LHCN-M2 (cell line): ENCODE measurements around the gene FSIP2. TPM values are rescaled to one million over a fixed set of nuclear protein-coding genes. Genes with fewer than 3 reads are reported as not detected.
A peak's percentile ranks its signal among the peaks of the same experiment; 100 is the strongest.

Source experiments
- DNase-seq: peaks from one replicate; pipeline ENCODE4 v3.0.0-alpha.2; 2012; ENCODE audit warnings: low read depth
- polyA plus RNA-seq: library from polyadenylated mRNA; unstranded; fragments of >200 nt; gene quantifications from one replicate; pipeline ENCODE4 v1.2.1, GENCODE V29; 2012; ENCODE audit warnings: missing spikeins
- total RNA-seq: library from RNA; depleted of rRNA; stranded (reverse); fragments of >200 nt; gene quantifications from 2 replicates; pipeline ENCODE4 v1.2.3, GENCODE V29; 2014; rRNA removed

FSIP2 gene
- total RNA-seq = 0.13 and 0.17 TPM in 2 replicates
- 0.04 TPM for polyA plus RNA-seq

- peak; percentile 65 for DNase-seq
These were observed at the start of gene FSIP2 for GRCh38 chr2:185738679-185739472. Gene FSIP2, plus strand, starts transcription at chr2:185738804. Its CDS starts 91 bp downstream, at chr2:185738895.

- DNase-seq = peak; percentile 79
These were observed 48.6 kb upstream of the FSIP2 start for GRCh38 chr2:185689906-185690539.

DNA sequence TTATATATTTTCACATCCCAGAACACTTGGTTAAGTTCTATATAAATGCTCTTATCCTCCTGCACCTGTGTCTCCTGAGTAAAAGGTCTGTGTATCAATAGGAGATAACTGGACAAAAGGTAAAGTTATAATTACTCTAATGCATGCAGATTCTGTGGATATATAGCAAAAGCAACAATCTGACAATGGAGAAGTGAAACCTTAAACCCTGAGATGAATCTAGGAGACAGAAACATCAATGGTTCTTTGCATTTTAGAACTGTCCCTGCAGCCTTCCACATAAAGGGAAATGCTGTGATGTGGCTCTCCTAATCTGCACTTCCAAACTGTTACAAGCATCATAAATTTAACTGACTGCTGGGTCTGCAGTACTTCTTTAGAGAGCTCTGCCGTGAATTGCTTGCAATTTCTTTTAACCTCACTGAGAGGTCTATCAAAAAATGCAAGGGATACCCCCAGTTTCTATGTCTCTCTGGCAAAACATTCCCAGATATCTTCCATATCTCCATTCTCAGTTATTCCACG is 42.8 kb upstream of the FSIP2 start:
- no peak for DNase-seq

GRCh38 chr2:185700883-185701282 is 37.7 kb upstream of the FSIP2 start:
- DNase-seq = no peak

GRCh38 chr2:185734658-185735057 is 3.9 kb upstream of the FSIP2 start:
- DNase-seq = no peak

DNA sequence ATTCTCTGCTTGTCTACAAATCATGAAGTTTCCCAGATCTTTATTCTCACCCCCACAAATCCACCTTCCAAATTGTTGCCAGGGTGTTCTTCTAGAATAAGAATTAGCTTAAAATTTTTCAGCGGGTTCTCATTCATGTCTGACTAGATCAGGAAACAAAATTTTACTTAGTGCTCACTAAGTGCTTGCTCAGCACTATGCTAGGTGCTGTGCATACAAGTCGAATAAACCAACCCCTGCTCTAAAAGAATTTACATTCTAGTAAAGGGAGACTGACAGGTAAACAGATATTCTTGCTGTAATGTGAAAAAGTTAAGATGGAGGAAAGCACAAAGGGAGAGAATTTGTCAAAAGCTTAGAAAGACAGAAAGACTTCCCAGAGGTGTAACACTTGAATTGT is 2.4 kb upstream of the FSIP2 start:
- no peak for DNase-seq

DNA sequence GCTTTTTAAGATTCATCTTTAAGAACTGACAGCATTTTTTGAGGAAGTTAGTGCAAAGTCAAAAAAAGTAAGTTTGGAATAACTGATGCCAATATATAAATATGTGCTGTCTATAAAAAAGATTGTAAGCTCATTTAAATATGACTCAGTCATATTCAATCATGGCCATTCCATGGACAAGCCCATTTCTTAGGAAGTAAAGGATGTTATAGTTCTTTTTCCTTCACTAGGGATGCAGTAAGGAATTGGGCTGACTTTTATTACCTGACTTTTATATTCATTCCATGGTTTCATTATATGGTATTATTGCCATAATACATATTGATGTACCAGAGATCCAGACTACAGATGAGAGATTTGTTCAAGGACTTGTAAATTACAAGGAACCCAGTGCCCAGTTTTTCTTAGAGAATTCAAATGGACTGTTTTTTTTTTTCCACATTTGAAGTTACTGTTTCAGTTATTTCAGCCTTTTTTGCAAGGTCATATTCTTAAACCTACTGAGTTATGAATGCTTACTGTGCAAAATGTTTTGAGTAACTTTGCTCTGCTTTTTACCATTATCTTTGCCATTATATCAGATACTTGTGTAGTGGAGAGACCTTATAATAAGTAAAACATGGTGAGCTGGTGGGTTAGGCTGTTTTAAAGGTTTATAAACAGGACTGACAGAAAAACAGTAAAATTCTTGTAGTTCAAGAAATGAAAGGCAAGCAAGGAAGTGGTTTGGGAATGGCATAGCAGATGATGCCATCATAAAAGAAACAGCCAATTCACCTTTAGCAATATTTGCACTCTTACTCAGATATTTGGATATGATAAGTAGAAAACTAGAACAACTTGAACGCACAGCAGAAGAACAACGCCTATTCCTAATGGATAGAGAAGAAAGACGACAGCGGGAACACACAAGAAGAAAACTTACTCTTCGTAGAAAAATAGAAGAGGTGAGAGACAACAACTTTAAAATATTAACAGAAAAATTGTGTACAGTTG is 7.6 kb downstream of the FSIP2 start:
- no peak for DNase-seq

GRCh38 chr2:185757356-185757755 is 18.8 kb downstream of the FSIP2 start:
- peak; percentile 74 for DNase-seq

DNA sequence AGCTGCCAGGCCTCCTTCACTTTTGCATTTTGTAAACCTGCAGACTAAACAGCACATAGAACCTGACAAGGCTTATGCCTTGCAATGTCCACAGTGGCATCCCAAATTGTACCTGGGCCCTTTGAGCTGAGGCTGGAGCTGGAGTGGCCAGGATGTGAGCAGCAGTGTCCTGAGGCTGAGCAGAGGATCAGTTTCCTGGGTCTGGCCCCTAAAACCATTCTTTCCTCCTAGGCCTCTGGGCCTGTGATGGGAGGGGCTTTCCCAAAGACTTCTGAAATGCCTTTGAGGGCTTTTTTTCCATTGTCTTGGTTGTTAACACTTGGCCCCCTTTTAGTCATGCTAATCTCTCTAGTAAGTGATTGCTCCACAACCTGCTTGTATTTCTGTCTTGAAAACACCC is 32.8 kb downstream of the FSIP2 start:
- no peak for DNase-seq

GRCh38 chr2:185780890-185781289 is 42.3 kb downstream of the FSIP2 start:
- peak; percentile 28 for DNase-seq

GRCh38 chr2:185782223-185782769 is 43.7 kb downstream of the FSIP2 start:
- peak; percentile 51 for DNase-seq

DNA sequence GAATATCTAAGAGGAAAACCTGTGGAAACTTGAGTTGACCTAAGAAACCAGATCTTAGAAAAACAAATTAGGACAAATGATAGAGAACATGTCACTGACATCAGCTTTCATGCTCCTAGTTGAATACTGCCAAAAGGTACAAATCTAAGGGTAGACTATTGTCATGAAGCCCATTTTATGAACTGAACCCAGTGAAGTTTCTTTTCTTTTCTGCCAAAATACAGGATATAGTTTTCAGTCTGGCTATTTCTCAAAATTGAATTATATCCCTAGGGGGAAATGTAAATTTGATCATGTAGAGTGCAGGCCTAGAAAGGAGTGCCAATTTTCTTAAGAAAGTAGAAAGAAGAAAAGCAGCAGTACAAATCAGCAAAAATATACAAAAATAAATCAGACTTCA is 46.6 kb downstream of the FSIP2 start:
- no peak for DNase-seq

DNA sequence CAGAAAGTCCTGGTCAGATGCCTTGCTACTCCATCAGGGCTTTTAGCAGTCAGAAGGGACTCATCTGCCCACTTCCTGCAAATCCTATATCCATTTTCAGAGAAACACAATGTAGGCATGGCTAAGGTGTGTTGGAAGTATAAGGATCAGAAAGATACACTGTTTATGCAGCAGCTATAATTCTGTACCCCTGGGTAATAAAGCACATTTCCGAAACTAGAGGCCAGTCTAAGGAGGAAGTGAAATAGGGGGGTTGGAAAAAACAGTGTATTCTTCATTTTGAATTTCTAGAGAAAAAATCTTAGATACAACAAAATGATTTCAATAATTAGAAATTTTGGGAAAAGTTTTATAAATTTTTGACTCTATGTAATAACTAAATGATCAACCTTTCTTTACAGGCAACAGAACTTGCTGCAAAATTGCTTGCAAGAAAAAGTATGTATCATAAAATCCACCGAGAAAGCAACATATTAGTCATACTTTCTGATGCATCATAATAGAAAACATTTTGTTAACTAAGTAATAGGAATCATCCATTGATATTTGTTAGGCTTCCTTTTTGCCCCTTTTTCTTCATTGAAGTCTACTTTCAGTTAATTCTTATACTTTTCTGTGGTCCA is 47.4 kb downstream of the FSIP2 start:
- peak; percentile 47 for DNase-seq

DNA sequence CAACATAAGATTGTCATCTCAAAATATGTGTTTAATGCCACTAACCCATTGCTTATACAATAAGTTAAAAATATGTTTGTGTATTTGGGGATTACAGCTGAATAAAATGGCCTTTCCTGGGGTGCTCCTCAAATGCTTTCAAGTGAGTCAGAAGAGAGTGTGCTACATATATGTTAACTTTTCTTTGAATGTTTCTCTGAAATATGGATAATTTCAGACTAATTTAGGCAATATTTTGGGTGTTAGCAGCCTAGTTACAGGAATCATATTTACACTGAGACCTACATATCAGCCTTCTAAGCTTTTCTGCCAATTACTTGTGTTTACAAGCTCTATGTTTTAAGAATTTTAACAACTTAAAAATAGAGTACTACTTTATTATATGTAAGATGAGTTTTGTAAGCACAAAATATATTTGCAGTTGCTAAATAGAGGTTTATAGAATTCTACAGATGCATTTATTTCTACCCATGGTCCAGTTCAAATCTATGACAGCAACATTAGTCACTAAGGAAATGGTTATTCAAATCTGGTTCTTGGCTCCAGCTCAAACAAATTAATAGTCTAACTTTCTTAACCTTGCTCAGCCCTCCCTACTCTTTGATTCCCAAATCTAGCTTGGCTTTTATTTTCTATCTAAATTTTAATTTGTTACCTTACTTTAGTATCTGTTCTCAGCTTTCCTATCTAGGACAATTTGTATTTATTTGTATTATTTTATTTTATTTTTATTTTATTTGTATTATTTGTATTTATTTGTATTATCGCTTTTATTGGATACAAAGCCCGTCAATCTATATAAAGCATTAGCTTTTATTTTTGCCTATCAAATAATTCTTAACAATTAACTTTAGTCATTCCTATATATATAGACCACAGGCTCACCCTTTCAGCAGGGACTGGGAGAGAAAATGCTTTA is 48.9 kb downstream of the FSIP2 start:
- peak; percentile 77 for DNase-seq

DNA sequence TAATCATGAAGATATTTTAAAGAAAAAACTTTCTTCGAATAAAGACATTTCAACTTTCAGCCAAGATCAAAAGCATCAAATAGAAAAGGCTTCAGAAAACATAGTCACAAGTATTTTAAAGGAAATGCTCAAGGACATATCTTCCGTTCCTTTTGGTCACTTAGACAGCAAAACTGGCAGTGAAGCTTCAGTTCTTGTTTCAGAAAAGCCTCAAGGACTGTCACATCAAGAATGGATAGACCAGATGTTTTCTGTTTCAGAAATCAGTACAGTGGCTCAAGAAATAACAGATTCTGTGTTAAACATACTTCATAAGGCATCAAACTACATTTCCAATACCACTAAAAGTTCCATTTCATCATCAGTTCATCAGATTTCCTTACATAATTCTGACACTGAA is 51.8 kb downstream of the FSIP2 start:
- DNase-seq = no peak

DNA sequence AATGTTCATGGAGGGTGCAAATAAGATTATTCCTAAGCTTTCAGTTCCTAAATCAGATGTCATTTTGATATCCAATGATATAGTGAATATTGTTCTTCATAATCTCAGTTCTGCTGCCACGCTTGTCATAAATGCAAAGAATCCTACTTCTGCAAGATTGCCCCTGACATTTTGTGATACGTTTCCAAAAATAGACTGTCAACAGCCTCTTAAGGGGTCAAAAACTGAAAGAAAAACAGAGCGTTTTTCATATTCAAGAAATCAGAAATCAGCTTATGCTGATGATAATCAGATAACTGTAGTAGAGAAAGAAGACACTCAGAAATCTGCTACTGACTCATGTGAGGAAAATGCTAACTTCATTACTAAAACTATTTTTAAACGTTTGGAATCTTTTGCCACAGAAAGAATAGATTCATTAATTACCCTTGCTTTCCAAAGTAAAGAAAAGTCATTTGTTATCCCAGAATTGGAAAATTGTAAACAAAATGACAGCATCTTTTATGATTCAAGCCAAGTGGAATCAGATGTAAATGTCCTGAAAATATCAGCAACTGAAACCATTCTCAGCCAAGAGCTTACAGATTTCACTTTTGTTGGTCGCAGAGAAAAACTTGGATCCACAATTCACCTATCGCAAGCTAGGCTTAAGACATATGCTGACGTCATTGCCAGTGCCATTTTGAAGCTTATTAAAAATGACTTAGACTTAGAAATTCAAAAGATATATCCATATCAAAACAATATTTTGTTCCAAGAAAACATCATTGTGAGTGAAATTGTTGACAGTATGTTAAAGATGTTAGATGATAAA is 55.1 kb downstream of the FSIP2 start:
- DNase-seq = no peak

- no peak for DNase-seq
These were observed 58.2 kb downstream of the FSIP2 start for GRCh38 chr2:185796758-185797157.

DNA sequence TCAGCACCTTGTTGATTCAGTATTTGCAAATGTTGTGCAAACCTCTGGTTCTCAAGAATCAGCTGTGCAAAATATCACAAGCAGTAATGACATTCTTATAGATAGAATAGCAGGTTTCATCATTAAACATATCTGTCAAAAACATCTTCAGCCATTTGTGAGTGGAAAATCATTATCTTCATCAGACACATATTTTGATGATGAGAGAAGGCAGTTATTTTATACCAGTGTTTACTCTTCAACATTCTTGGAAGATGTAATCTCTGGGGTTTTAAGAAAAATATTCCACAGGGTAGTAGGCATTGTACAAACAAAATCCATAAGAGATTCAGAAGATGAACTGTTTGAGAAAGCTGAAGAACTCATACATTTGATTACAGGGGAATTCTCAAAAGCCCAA is 64.3 kb downstream of the FSIP2 start:
- peak; percentile 7 for DNase-seq

DNA sequence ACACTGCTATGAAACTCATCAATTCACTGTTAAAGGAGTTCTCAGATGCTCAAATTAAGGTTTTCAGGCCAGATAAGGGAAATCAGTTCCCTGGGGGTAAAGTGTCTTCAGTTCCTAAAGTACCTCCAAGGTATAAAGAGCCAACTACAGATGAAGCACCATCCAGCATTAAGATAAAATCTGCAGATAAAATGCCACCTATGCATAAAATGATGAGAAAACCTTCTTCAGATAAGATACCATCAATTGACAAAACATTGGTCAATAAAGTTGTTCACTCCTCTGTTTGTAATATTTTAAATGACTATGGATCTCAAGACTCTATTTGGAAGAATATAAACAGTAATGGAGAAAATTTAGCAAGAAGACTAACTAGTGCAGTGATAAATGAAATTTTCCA is 68.2 kb downstream of the FSIP2 start:
- no peak for DNase-seq
